Keratinocyte (primary cell): ENCODE data around the gene TAS2R5. TPM values are rescaled to one million over a fixed set of nuclear protein-coding genes. Genes with fewer than 3 reads are reported as not detected.
"Not testable (repeated sequence)": the region's sequence is repeated elsewhere in the genome, so short reads cannot be mapped to it uniquely, and the experiment has no call there.

Source experiments
- DNase-seq: peaks from one replicate; pipeline ENCODE4 v3.0.0-alpha.2; 2011; ENCODE audit warnings: low read depth, missing footprints, low spot score
- FAIRE-seq: peaks from 2 replicates; lab custom pipeline; 2011; peaks lifted over from hg19 to GRCh38; lab: Jason Lieb, UNC
- H2AFZ ChIP-seq: 2 replicates; pipeline ENCODE4 v1.6.0; 2012; ENCODE audit warnings: low read length, control low read depth, inconsistent platforms; ENCODE audit not compliant: control insufficient read depth
- H3K27ac ChIP-seq: 2 replicates; pipeline ENCODE4 v1.5.1; 2011; ENCODE audit warnings: low read length; ENCODE audit not compliant: control insufficient read depth, insufficient read depth
- H3K27me3 ChIP-seq: 3 replicates; pipeline ENCODE4 v1.6.0; 2011; ENCODE audit warnings: low read length; ENCODE audit not compliant: control insufficient read depth, insufficient read depth; ENCODE audit errors: extremely low read depth
- H3K36me3 ChIP-seq, 2 experiments: 2 replicates in 1 of 2; 3 replicates in 1 of 2; pipeline ENCODE4 v1.5.1; 2011; ENCODE audit warnings: low read length in 2 of 2, mild to moderate bottlenecking in 1 of 2; ENCODE audit not compliant: control insufficient read depth in 2 of 2, insufficient read depth in 2 of 2; ENCODE audit errors: extremely low read depth in 1 of 2
- H3K4me1 ChIP-seq: 3 replicates; pipeline ENCODE4 v1.5.1; 2011; ENCODE audit warnings: low read length; ENCODE audit not compliant: control insufficient read depth, insufficient read depth; ENCODE audit errors: extremely low read depth
- H3K4me2 ChIP-seq: 3 replicates; pipeline ENCODE4 v1.6.0; 2011; ENCODE audit warnings: low read depth, low read length; ENCODE audit not compliant: control insufficient read depth, insufficient read depth; ENCODE audit errors: extremely low read depth
- H3K4me3 ChIP-seq, 3 experiments: fragments of 200-600 bp in 1 of 3; sonication (generic) in 1 of 3; 2 replicates in 2 of 3; 3 replicates in 1 of 3; pipeline ENCODE4 v1.5.1; 2011 to 2016; ENCODE audit warnings: low read length in 3 of 3, mild to moderate bottlenecking in 3 of 3, control low read depth in 2 of 3, inconsistent platforms in 1 of 3, low read depth in 1 of 3, mixed read lengths in 1 of 3, mixed run types in 1 of 3, moderate library complexity in 1 of 3; ENCODE audit not compliant: control insufficient read depth in 2 of 3, insufficient read depth in 2 of 3; ENCODE audit errors: extremely low read depth in 1 of 3
- H3K79me2 ChIP-seq: 2 replicates; pipeline ENCODE4 v1.6.0; 2012; ENCODE audit warnings: low read length; ENCODE audit not compliant: control insufficient read depth, insufficient read depth
- H3K9ac ChIP-seq: 3 replicates; pipeline ENCODE4 v1.6.0; 2011; ENCODE audit warnings: low read length; ENCODE audit not compliant: control insufficient read depth, insufficient read depth; ENCODE audit errors: extremely low read depth
- H3K9me1 ChIP-seq: 3 replicates; pipeline ENCODE4 v1.6.0; 2011; ENCODE audit warnings: low read length; ENCODE audit not compliant: control insufficient read depth, insufficient read depth; ENCODE audit errors: extremely low read depth
- H3K9me3 ChIP-seq: 2 replicates; pipeline ENCODE4 v1.5.1; 2012; ENCODE audit warnings: low read depth, low read length; ENCODE audit not compliant: control insufficient read depth
- H4K20me1 ChIP-seq: 3 replicates; pipeline ENCODE4 v1.6.0; 2011; ENCODE audit warnings: low read length; ENCODE audit not compliant: control insufficient read depth, insufficient read depth; ENCODE audit errors: extremely low read depth
- EZH2 ChIP-seq: IDR thresholded peaks from one replicate; pipeline ENCODE4 v1.6.1; 2012; ENCODE audit warnings: inconsistent platforms, mild to moderate bottlenecking, low read length, moderate library complexity
- dilution Hi-C: fragments of 300-500 bp; cut with MboI; formaldehyde crosslinking; loops from one replicate; pipeline ENCODE4 v1.7.0; 2020; ENCODE audit warnings: low sequenced_read_pairs; ENCODE audit not compliant: extremely low pct_ligation_motif_present
- polyA plus RNA-seq, 5 experiments: library from polyadenylated mRNA; depleted of rRNA in 3 of 5; stranded (reverse) in 3 of 5; stranded (forward) in 1 of 5; unstranded in 1 of 5; fragments of >200 nt; gene quantifications; 1 replicate in 1 of 5; 2 replicates in 3 of 5; 3 replicates in 1 of 5; pipeline versions ENCODE4 v1.2.1 to v1.2.3, GENCODE V29; 2011 to 2012; ENCODE audit warnings: missing spikeins in 2 of 5, low read depth in 1 of 5, low replicate concordance in 1 of 5
- TF ChIP-seq, protein P1 (sequence below), 3 experiments: IDR thresholded peaks in 1 of 3; conservative IDR thresholded peaks in 1 of 3; optimal IDR thresholded peaks in 1 of 3; 2 replicates in 2 of 3; 3 replicates in 1 of 3; pipeline versions ENCODE3 to v1.5.1; 2011; ENCODE audit warnings: low read length in 3 of 3, mild to moderate bottlenecking in 3 of 3, moderate library complexity in 2 of 3, control low read depth in 1 of 3, inconsistent platforms in 1 of 3; ENCODE audit not compliant: insufficient read depth in 2 of 3; ENCODE audit errors: extremely low read depth in 1 of 3

The TAS2R5 gene
- polyA plus RNA-seq, 1 donor (not counting 4 experiments of a cell fraction or from before 2014, with no cell fraction given), result 2.0 TPM

GRCh38 chr7:141792526-141792925 lies 2.5 kb downstream of the TAS2R5 start:
- dilution Hi-C loops, result no loop called here
- H3K36me3 ChIP-seq, result peaks cover 3 to 11% of the 10 kb centered on the region in 2 experiments
- no peaks in the 10 kb centered on the region for H3K4me1 ChIP-seq
- H3K9ac ChIP-seq, result no peak overlapping the region
- H3K27ac ChIP-seq, result no peak overlapping the region
- TF ChIP-seq, protein P1, sequence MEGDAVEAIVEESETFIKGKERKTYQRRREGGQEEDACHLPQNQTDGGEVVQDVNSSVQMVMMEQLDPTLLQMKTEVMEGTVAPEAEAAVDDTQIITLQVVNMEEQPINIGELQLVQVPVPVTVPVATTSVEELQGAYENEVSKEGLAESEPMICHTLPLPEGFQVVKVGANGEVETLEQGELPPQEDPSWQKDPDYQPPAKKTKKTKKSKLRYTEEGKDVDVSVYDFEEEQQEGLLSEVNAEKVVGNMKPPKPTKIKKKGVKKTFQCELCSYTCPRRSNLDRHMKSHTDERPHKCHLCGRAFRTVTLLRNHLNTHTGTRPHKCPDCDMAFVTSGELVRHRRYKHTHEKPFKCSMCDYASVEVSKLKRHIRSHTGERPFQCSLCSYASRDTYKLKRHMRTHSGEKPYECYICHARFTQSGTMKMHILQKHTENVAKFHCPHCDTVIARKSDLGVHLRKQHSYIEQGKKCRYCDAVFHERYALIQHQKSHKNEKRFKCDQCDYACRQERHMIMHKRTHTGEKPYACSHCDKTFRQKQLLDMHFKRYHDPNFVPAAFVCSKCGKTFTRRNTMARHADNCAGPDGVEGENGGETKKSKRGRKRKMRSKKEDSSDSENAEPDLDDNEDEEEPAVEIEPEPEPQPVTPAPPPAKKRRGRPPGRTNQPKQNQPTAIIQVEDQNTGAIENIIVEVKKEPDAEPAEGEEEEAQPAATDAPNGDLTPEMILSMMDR (optimal IDR thresholded peaks at IDR 0.05 in 1 of 3, IDR thresholded peaks at IDR 0.05 in 1 of 3, conservative IDR thresholded peaks at IDR 0.05 in 1 of 3; ENCODE audit: extremely low read depth in 1 of 3, insufficient read depth in 2 of 3, low read length in 3 of 3), result no peak
- no peak overlapping the region for H3K4me2 ChIP-seq
- no peaks in the 10 kb centered on the region for H3K27me3 ChIP-seq
- no peak overlapping the region for H3K4me3 ChIP-seq
- no peaks in the 10 kb centered on the region for H3K9me3 ChIP-seq
- H3K9me1 ChIP-seq, result no peaks in the 10 kb centered on the region
- H4K20me1 ChIP-seq, result no peaks in the 10 kb centered on the region
- FAIRE-seq (no peak), DNase-seq (no peak)
- H3K79me2 ChIP-seq, result no peaks in the 10 kb centered on the region
- H2AFZ ChIP-seq, result no peak overlapping the region

DNA sequence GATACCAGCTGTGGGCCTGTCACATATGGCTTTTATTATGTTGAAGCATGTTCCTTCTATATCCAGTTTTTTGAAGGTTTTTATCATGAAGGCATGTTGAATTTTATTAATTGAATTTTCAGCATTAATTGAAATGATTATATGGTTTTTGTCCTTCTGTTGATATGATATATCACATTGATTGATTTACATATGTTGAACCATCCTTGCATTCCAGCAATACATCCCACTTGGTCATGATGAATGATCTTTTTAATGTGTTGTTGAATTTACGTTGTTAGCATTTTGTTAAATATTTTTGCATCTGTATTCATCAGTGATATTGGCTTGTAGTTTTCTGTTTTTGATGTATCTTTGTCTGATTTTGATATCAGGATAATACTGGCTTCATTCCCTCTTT lies 30.1 kb downstream of the TAS2R5 start:
- TF ChIP-seq EZH2, result no peak
- TF ChIP-seq, protein P1 (optimal IDR thresholded peaks at IDR 0.05 in 1 of 3, IDR thresholded peaks at IDR 0.05 in 1 of 3, conservative IDR thresholded peaks at IDR 0.05 in 1 of 3; ENCODE audit: extremely low read depth in 1 of 3, insufficient read depth in 2 of 3, low read length in 3 of 3), result no peak
- dilution Hi-C loops, result no loop called here
- Histone ChIP-seq H3K36me3 (no peaks in the 10 kb centered on the region), H3K9me1 (no peaks in the 10 kb centered on the region), H2AFZ (no peak overlapping the region), H3K27ac (no peak overlapping the region), H3K4me2 (no peak overlapping the region), H3K9ac (no peak overlapping the region), H3K4me3 (no peak overlapping the region), H4K20me1 (no peaks in the 10 kb centered on the region), H3K4me1 (no peaks in the 10 kb centered on the region), H3K79me2 (no peaks in the 10 kb centered on the region), H3K27me3 (no peaks in the 10 kb centered on the region), H3K9me3 (no peaks in the 10 kb centered on the region)
- DNase-seq (no peak), FAIRE-seq (no peak)

DNA sequence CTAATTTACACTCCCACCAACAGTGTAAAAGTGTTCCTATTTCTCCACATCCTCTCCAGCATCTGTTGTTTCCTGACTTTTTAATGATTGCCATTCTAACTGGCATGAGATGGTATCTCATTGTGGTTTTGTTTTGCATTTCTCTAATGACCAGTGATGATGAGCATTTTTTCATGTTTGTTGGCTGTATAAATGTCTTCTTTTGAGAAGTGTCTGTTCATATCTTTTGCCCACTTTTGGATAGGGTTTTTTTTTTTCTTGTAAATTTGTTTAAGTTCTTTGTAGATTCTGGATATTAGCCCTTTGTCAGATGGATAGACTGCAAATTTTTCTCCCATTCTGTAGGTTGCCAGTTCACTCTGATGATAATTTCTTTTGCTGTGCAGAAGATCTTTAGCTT lies 32.4 kb downstream of the TAS2R5 start:
- H3K27ac ChIP-seq, H3K9me3 ChIP-seq, H3K36me3 ChIP-seq, DNase-seq, H3K27me3 ChIP-seq, H4K20me1 ChIP-seq, H3K79me2 ChIP-seq, H3K4me1 ChIP-seq, H3K4me2 ChIP-seq, H3K9me1 ChIP-seq, H2AFZ ChIP-seq, dilution Hi-C loops, FAIRE-seq, H3K9ac ChIP-seq, H3K4me3 ChIP-seq: not testable (repeated sequence)
